ENCODE measurements around the gene KCNMA1. TPM values are rescaled to one million over a fixed set of nuclear protein-coding genes. Genes with fewer than 3 reads are reported as not detected.

The KCNMA1 gene
- total and polyA plus RNA-seq, 10 of the 15 experiments (the other 5 are each of a cell fraction or from before 2014, with no cell fraction given): 8.5 to 77.0 (median 21.3) TPM

DNA sequence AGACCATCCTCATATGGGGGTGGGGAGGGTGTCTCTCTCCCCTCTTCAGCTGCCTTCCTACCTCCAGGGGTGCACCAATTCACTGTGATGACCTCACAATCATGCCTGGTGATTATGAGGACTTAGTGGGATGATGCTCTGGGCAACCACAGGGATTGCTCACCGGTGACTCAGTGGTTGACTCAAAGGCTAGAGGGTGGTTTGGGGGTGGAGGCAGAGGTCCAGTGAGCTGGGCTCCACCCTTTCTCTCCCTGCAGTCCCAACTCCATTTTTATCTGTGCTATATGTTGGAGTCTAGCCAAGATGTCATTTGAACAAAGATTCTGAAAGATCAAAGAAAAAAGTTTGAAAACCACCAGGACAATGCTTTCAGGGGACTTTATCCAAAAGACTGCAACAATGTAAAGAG lies 286.9 kb downstream of the KCNMA1 start:
- DNase-seq (ENCODE audit: low read depth, low spot score) (no peak), ATAC-seq (peak; percentile 27; the same call in 2 of the 3 replicates), FAIRE-seq (no peak)
- WGBS (ENCODE audit: insufficient coverage, insufficient replicate concordance, low lambda C conversion rate, missing lambda C conversion rate): 7% methylated on average over 1 of the region's 1 CpG
- H4K20me1 ChIP-seq (ENCODE audit: control insufficient read depth, insufficient read depth): no peaks in the 10 kb centered on the region
- SMC1A ChIA-PET (ENCODE audit: uncharacterized antibody, unreplicated experiment): interaction anchor here (1.2 kb wide), 1 partner anchor 9 kb away, joined by 3 read pairs; no protein-coding TSS in a partner anchor
- no peaks in the 10 kb centered on the region for H3K4me1 ChIP-seq (ENCODE audit: control insufficient read depth, insufficient read depth, low read length)
- POLR2A ChIA-PET: no interaction called here
- TF ChIP-seq NR2C2 (IDR thresholded peaks at IDR 0.05; ENCODE audit: borderline replicate concordance, control insufficient read depth, insufficient read length, low read depth) (no peak), KAT2A (conservative IDR thresholded peaks at IDR 0.05; ENCODE audit: control insufficient read depth, low read depth, low read length) (no peak), ASH2L (IDR thresholded peaks at IDR 0.05; ENCODE audit: borderline replicate concordance, low read depth) (no peak), SKIL (IDR thresholded peaks at IDR 0.05; ENCODE audit: low read depth, poor library complexity, severe bottlenecking) (no peak), ELK1 (IDR thresholded peaks at IDR 0.05; ENCODE audit: low read depth, low read length) (no peak), RUNX3 (IDR thresholded peaks at IDR 0.05; ENCODE audit: low read length) (no peak), SMARCA5 (IDR thresholded peaks at IDR 0.05) (no peak), BMI1 (IDR thresholded peaks at IDR 0.05; ENCODE audit: borderline replicate concordance) (no peak), NFYA (IDR thresholded peaks at IDR 0.05; ENCODE audit: borderline replicate concordance, low read depth, low read length) (no peak), FOXK2 (IDR thresholded peaks at IDR 0.05) (no peak), SMAD5 (IDR thresholded peaks at IDR 0.05; ENCODE audit: low read depth) (no peak), NFIC (IDR thresholded peaks at IDR 0.05; ENCODE audit: low read depth, low read length) (no peak), ZZZ3 (IDR thresholded peaks at IDR 0.05; ENCODE audit: control insufficient read depth, insufficient read length, low read depth) (no peak), POLR2A (IDR thresholded peaks at IDR 0.05; ENCODE audit: low read depth, low read length) (no peak), TARDBP (IDR thresholded peaks at IDR 0.05; ENCODE audit: borderline replicate concordance) (no peak), NR2F1 (conservative IDR thresholded peaks at IDR 0.05) (no peak), CHD1 (IDR thresholded peaks at IDR 0.05; ENCODE audit: low read depth, low read length) (no peak)
- TF ChIP-seq, protein P1, sequence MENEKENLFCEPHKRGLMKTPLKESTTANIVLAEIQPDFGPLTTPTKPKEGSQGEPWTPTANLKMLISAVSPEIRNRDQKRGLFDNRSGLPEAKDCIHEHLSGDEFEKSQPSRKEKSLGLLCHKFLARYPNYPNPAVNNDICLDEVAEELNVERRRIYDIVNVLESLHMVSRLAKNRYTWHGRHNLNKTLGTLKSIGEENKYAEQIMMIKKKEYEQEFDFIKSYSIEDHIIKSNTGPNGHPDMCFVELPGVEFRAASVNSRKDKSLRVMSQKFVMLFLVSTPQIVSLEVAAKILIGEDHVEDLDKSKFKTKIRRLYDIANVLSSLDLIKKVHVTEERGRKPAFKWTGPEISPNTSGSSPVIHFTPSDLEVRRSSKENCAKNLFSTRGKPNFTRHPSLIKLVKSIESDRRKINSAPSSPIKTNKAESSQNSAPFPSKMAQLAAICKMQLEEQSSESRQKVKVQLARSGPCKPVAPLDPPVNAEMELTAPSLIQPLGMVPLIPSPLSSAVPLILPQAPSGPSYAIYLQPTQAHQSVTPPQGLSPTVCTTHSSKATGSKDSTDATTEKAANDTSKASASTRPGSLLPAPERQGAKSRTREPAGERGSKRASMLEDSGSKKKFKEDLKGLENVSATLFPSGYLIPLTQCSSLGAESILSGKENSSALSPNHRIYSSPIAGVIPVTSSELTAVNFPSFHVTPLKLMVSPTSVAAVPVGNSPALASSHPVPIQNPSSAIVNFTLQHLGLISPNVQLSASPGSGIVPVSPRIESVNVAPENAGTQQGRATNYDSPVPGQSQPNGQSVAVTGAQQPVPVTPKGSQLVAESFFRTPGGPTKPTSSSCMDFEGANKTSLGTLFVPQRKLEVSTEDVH (IDR thresholded peaks at IDR 0.05; ENCODE audit: low read depth, partially characterized antibody): no peak
- in situ Hi-C loops (cut with MboI): no loop called here
- H3K9me3 ChIP-seq (replicated peaks; ENCODE audit: control insufficient read depth, insufficient read depth, low read length): no peaks in the 10 kb centered on the region
- no TSS peak for BruUV-seq (replicated peaks)
- no peak overlapping the region for H2AFZ ChIP-seq (ENCODE audit: control insufficient read depth, low read depth, low read length)
- no peaks in the 10 kb centered on the region for H3K79me2 ChIP-seq (ENCODE audit: control insufficient read depth, insufficient read depth, low read length)
- no peak overlapping the region for H3K9ac ChIP-seq (ENCODE audit: control insufficient read depth, insufficient read depth, low read length)
- intact Hi-C loops (cut with micrococcal nuclease; ENCODE audit: unreplicated experiment): no loop called here
- CTCF ChIA-PET: interaction anchor here (1.2 kb wide), 2 partner anchors 21 to 290 kb away, joined by 3 read pairs; no protein-coding TSS in a partner anchor
- H3K4me3 ChIP-seq: no peak overlapping the region
- H3K27ac ChIP-seq (ENCODE audit: control insufficient read depth, insufficient read depth): no peak overlapping the region
- no peaks in the 10 kb centered on the region for H3K36me3 ChIP-seq (ENCODE audit: control insufficient read depth in 2 of 2, insufficient read depth in 2 of 2, low read length in 1 of 2)
- no peak overlapping the region for H3K4me2 ChIP-seq (ENCODE audit: control insufficient read depth, insufficient read depth)
- RAD21 ChIA-PET (ENCODE audit: unreplicated experiment): no interaction called here
- H3K27me3 ChIP-seq (replicated peaks in 1 of 2; ENCODE audit: control insufficient read depth in 2 of 2, insufficient read depth in 2 of 2, low read length in 1 of 2): no peaks in the 10 kb centered on the region
